DND-41 (cell line): Measurements from ENCODE around the gene ZBTB8OS.

Source experiments
- ATAC-seq: fragments of 200-7000 bp; cut with Tn5 transposase; 3 replicates; pipeline ENCODE4 v1.9.1; 2021; ENCODE audit warnings: low read depth; ENCODE audit not compliant: insufficient read depth
- DNase-seq: peaks from one replicate; pipeline ENCODE4 v3.0.0-alpha.2; 2020
- H2AFZ ChIP-seq: 2 replicates; pipeline ENCODE4 v1.6.0; 2012; ENCODE audit warnings: low read depth, low read length
- H3K27ac ChIP-seq: 2 replicates; pipeline ENCODE4 v1.5.1; 2012; ENCODE audit warnings: low read length, inconsistent platforms
- H3K27me3 ChIP-seq: fragments of 200-600 bp; sonication (generic); 2 replicates; pipeline ENCODE4 v1.6.0; 2012; ENCODE audit warnings: low read length, mild to moderate bottlenecking, inconsistent platforms; ENCODE audit not compliant: insufficient read depth, poor library complexity
- H3K36me3 ChIP-seq: 2 replicates; pipeline ENCODE4 v1.5.1; 2012; ENCODE audit warnings: low read length, inconsistent platforms; ENCODE audit not compliant: insufficient read depth
- H3K4me1 ChIP-seq: 2 replicates; pipeline ENCODE4 v1.5.1; 2012; ENCODE audit warnings: mild to moderate bottlenecking, low read length; ENCODE audit not compliant: insufficient read depth
- H3K4me2 ChIP-seq: 2 replicates; pipeline ENCODE4 v1.6.0; 2012; ENCODE audit warnings: mild to moderate bottlenecking, moderate library complexity, low read length, inconsistent platforms; ENCODE audit not compliant: insufficient read depth
- H3K4me3 ChIP-seq, 2 experiments: fragments of 200-600 bp in 1 of 2; shearing (Covaris generic) in 1 of 2; 2 replicates each; pipeline ENCODE4 v1.5.1; 2012 to 2016; ENCODE audit warnings: inconsistent platforms in 2 of 2, low read length in 2 of 2, mild to moderate bottlenecking in 2 of 2, low read depth in 1 of 2, moderate library complexity in 1 of 2
- H3K79me2 ChIP-seq: 2 replicates; pipeline ENCODE4 v1.6.0; 2012; ENCODE audit warnings: low read length, inconsistent platforms; ENCODE audit not compliant: insufficient read depth
- H3K9ac ChIP-seq: 2 replicates; pipeline ENCODE4 v1.6.0; 2012; ENCODE audit warnings: low read depth, mild to moderate bottlenecking, inconsistent platforms, low read length, moderate library complexity
- H3K9me3 ChIP-seq: 2 replicates; pipeline ENCODE4 v1.5.1; 2012; ENCODE audit warnings: low read length, moderate library complexity, mild to moderate bottlenecking, inconsistent platforms; ENCODE audit not compliant: insufficient read depth, severe bottlenecking
- H4K20me1 ChIP-seq: 2 replicates; pipeline ENCODE4 v1.6.0; 2012; ENCODE audit warnings: low read length; ENCODE audit not compliant: insufficient read depth
- CTCF ChIP-seq: IDR thresholded peaks from 2 replicates; pipeline ENCODE4 v1.5.1; 2012; ENCODE audit warnings: borderline replicate concordance, low read length, moderate library complexity, mild to moderate bottlenecking; ENCODE audit not compliant: poor library complexity, severe bottlenecking; ENCODE audit errors: extremely low read depth
- EZH2 ChIP-seq: IDR thresholded peaks from 3 replicates; pipeline ENCODE4 v1.6.1; 2012; ENCODE audit warnings: borderline replicate concordance, low read depth, mild to moderate bottlenecking, moderate library complexity, low read length, inconsistent platforms; ENCODE audit not compliant: severe bottlenecking

Gene ZBTB8OS

GRCh38 chr1:32666901-32667566 is 16.7 kb upstream of the ZBTB8OS start:
- H3K36me3 ChIP-seq: peaks cover 98% of the 10 kb centered on the region
- no peak overlapping the region for H3K27ac ChIP-seq
- H3K9ac ChIP-seq: no peak overlapping the region
- H3K4me2 ChIP-seq: no peak overlapping the region
- H3K4me1 ChIP-seq: no peaks in the 10 kb centered on the region
- no peaks in the 10 kb centered on the region for H3K27me3 ChIP-seq
- peaks cover 74% of the 10 kb centered on the region for H3K79me2 ChIP-seq
- H2AFZ ChIP-seq: no peak overlapping the region
- no peak overlapping the region for H3K4me3 ChIP-seq
- no peak for TF ChIP-seq CTCF
- TF ChIP-seq EZH2: no peak
- ATAC-seq (no peak), DNase-seq (no peak)
- H3K9me3 ChIP-seq: no peaks in the 10 kb centered on the region
- H4K20me1 ChIP-seq: peaks cover 42% of the 10 kb centered on the region; the same call in 1 of the 2 replicates

GRCh38 chr1:32665915-32666314 is 15.6 kb upstream of the ZBTB8OS start:
- Histone ChIP-seq H3K4me3 (no peak overlapping the region), H3K9ac (no peak overlapping the region), H3K27me3 (no peaks in the 10 kb centered on the region), H3K4me1 (0 out of 2 replicates have a peak, but pooled peaks cover under 1% of the 10 kb centered on the region), H3K36me3 (peaks cover 98% of the 10 kb centered on the region), H3K4me2 (no peak overlapping the region), H2AFZ (no peak overlapping the region), H3K9me3 (no peaks in the 10 kb centered on the region), H4K20me1 (peaks cover 43% of the 10 kb centered on the region), H3K27ac (no peak overlapping the region), H3K79me2 (peaks cover 79% of the 10 kb centered on the region)
- TF ChIP-seq EZH2: no peak
- TF ChIP-seq CTCF: no peak
- no peak for ATAC-seq
- no peak for DNase-seq

- Histone ChIP-seq H3K9ac (no peak overlapping the region), H2AFZ (no peak overlapping the region), H3K4me1 (peaks cover 35% of the 10 kb centered on the region), H4K20me1 (peaks cover 67% of the 10 kb centered on the region), H3K4me3 (no peak overlapping the region), H3K9me3 (no peaks in the 10 kb centered on the region), H3K27me3 (no peaks in the 10 kb centered on the region), H3K4me2 (no peak overlapping the region), H3K79me2 (peaks cover 91% of the 10 kb centered on the region), H3K36me3 (peaks cover 97% of the 10 kb centered on the region), H3K27ac (no peak overlapping the region)
- DNase-seq (no peak), ATAC-seq (no peak)
- no peak for TF ChIP-seq CTCF
- TF ChIP-seq EZH2: no peak
These were observed 9.2 kb upstream of the ZBTB8OS start for GRCh38 chr1:32659581-32659980.
